ENCODE data around the gene CDC5L. TPM values are rescaled to one million over a fixed set of nuclear protein-coding genes. Genes with fewer than 3 reads are reported as not detected.

CDC5L gene
- total RNA-seq, 1 donor from 2014 or later: 23.1 TPM

GRCh38 chr6:44474643-44475042 is 87.1 kb downstream of the CDC5L start:
- no peak for DNase-seq (ENCODE audit: extremely low spot score, unreplicated experiment)
- Mint-ChIP-seq H3K27me3 (ENCODE audit: unreplicated experiment) (no peaks in the 10 kb centered on the region), H3K9me3 (ENCODE audit: unreplicated experiment) (no peaks in the 10 kb centered on the region), H3K27ac (ENCODE audit: unreplicated experiment) (no peak overlapping the region), H3K4me3 (ENCODE audit: unreplicated experiment) (no peak overlapping the region), H3K4me1 (ENCODE audit: unreplicated experiment) (peaks cover 26% of the 10 kb centered on the region), H3K36me3 (ENCODE audit: unreplicated experiment) (no peaks in the 10 kb centered on the region)
- TF ChIP-seq CTCF (IDR thresholded peaks at IDR 0.05): no peak

GRCh38 chr6:44475417-44475778 is 87.9 kb downstream of the CDC5L start:
- TF ChIP-seq CTCF (IDR thresholded peaks at IDR 0.05): no peak
- H3K4me3 Mint-ChIP-seq (ENCODE audit: unreplicated experiment): no peak overlapping the region
- no peak for DNase-seq (ENCODE audit: extremely low spot score, unreplicated experiment)
- no peaks in the 10 kb centered on the region for H3K27me3 Mint-ChIP-seq (ENCODE audit: unreplicated experiment)
- no peaks in the 10 kb centered on the region for H3K9me3 Mint-ChIP-seq (ENCODE audit: unreplicated experiment)
- no peaks in the 10 kb centered on the region for H3K36me3 Mint-ChIP-seq (ENCODE audit: unreplicated experiment)
- H3K4me1 Mint-ChIP-seq (ENCODE audit: unreplicated experiment): peaks cover 26% of the 10 kb centered on the region
- H3K27ac Mint-ChIP-seq (ENCODE audit: unreplicated experiment): no peak overlapping the region

GRCh38 chr6:44475779-44476434 is 88.4 kb downstream of the CDC5L start:
- peak overlapping the region; percentile 31 for H3K27ac Mint-ChIP-seq (ENCODE audit: unreplicated experiment)
- no peaks in the 10 kb centered on the region for H3K36me3 Mint-ChIP-seq (ENCODE audit: unreplicated experiment)
- H3K27me3 Mint-ChIP-seq (ENCODE audit: unreplicated experiment): no peaks in the 10 kb centered on the region
- H3K9me3 Mint-ChIP-seq (ENCODE audit: unreplicated experiment): no peaks in the 10 kb centered on the region
- peaks cover 26% of the 10 kb centered on the region for H3K4me1 Mint-ChIP-seq (ENCODE audit: unreplicated experiment)
- TF ChIP-seq CTCF (IDR thresholded peaks at IDR 0.05): peak; percentile 97
- no peak overlapping the region for H3K4me3 Mint-ChIP-seq (ENCODE audit: unreplicated experiment)
- peak; percentile 92 for DNase-seq (ENCODE audit: extremely low spot score, unreplicated experiment)

GRCh38 chr6:44476849-44477248 is 89.3 kb downstream of the CDC5L start:
- Mint-ChIP-seq H3K4me3 (ENCODE audit: unreplicated experiment) (no peak overlapping the region), H3K27me3 (ENCODE audit: unreplicated experiment) (no peaks in the 10 kb centered on the region), H3K36me3 (ENCODE audit: unreplicated experiment) (no peaks in the 10 kb centered on the region), H3K4me1 (ENCODE audit: unreplicated experiment) (peaks cover 25% of the 10 kb centered on the region), H3K9me3 (ENCODE audit: unreplicated experiment) (no peaks in the 10 kb centered on the region), H3K27ac (ENCODE audit: unreplicated experiment) (no peak overlapping the region)
- TF ChIP-seq CTCF (IDR thresholded peaks at IDR 0.05): no peak
- DNase-seq (ENCODE audit: extremely low spot score, unreplicated experiment): no peak

GRCh38 chr6:44477293-44477894 is 89.9 kb downstream of the CDC5L start:
- TF ChIP-seq CTCF (IDR thresholded peaks at IDR 0.05): no peak
- Mint-ChIP-seq H3K36me3 (ENCODE audit: unreplicated experiment) (no peaks in the 10 kb centered on the region), H3K27ac (ENCODE audit: unreplicated experiment) (no peak overlapping the region), H3K27me3 (ENCODE audit: unreplicated experiment) (no peaks in the 10 kb centered on the region), H3K4me3 (ENCODE audit: unreplicated experiment) (no peak overlapping the region), H3K4me1 (ENCODE audit: unreplicated experiment) (peaks cover 23% of the 10 kb centered on the region), H3K9me3 (ENCODE audit: unreplicated experiment) (no peaks in the 10 kb centered on the region)
- DNase-seq (ENCODE audit: extremely low spot score, unreplicated experiment): no peak

Data from osteocyte (in vitro differentiated cells).